Measurements from ENCODE around the gene TAF1A. TPM values are rescaled to one million over a fixed set of nuclear protein-coding genes. Genes with fewer than 3 reads are reported as not detected.

The TAF1A gene
- total and polyA plus RNA-seq, 10 of the 15 experiments (the other 5 are each of a cell fraction or from before 2014, with no cell fraction given), result 7.7 to 17.9 (median 12.0) TPM

GRCh38 chr1:222547944-222548671 is 41.6 kb downstream of the TAF1A start, which contains the start of gene HHIPL2:
TSS of gene HHIPL2 (minus strand) at chr1:222548104. CDS start at chr1:222548044, 60 bp downstream.
- no TSS peak for BruUV-seq (replicated peaks)
- SMC1A ChIA-PET (ENCODE audit: uncharacterized antibody, unreplicated experiment), result no interaction called here
- CTCF ChIA-PET, result no interaction called here
- no peaks in the 10 kb centered on the region for H4K20me1 ChIP-seq (ENCODE audit: control insufficient read depth, insufficient read depth)
- H3K79me2 ChIP-seq (ENCODE audit: control insufficient read depth, insufficient read depth, low read length), result no peaks in the 10 kb centered on the region
- WGBS (ENCODE audit: insufficient coverage, insufficient replicate concordance, low lambda C conversion rate, missing lambda C conversion rate), result 54% methylated on average over 8 of the region's 8 CpGs
- H3K27ac ChIP-seq (ENCODE audit: control insufficient read depth, insufficient read depth), result no peak within 1 kb of the TSS
- no peaks in the 10 kb centered on the region for H3K4me1 ChIP-seq (ENCODE audit: control insufficient read depth, insufficient read depth, low read length)
- intact Hi-C loops (cut with micrococcal nuclease; ENCODE audit: unreplicated experiment), result no loop called here
- no peaks in the 10 kb centered on the region for H3K9me3 ChIP-seq (replicated peaks; ENCODE audit: control insufficient read depth, insufficient read depth, low read length)
- RAD21 ChIA-PET (ENCODE audit: unreplicated experiment), result no interaction called here
- no peak within 1 kb of the TSS for H2AFZ ChIP-seq (ENCODE audit: control insufficient read depth, low read depth, low read length)
- no peak for FAIRE-seq
- H3K36me3 ChIP-seq (ENCODE audit: control insufficient read depth in 2 of 2, insufficient read depth in 2 of 2, low read length in 1 of 2), result no peaks in the 10 kb centered on the region
- no peaks in the 10 kb centered on the region for H3K27me3 ChIP-seq (replicated peaks in 1 of 2; ENCODE audit: control insufficient read depth in 2 of 2, insufficient read depth in 2 of 2, low read length in 1 of 2)
- H3K4me3 ChIP-seq, result no peak within 1 kb of the TSS
- no peak for DNase-seq (ENCODE audit: low read depth, low spot score)
- ATAC-seq, result no peak
- in situ Hi-C loops (cut with MboI), result no loop called here
- POLR2A ChIA-PET, result no interaction called here
- H3K9ac ChIP-seq (ENCODE audit: control insufficient read depth, insufficient read depth, low read length), result no peak within 1 kb of the TSS
- TF ChIP-seq BACH1 (IDR thresholded peaks at IDR 0.05; ENCODE audit: borderline replicate concordance) (no peak), HDGF (IDR thresholded peaks at IDR 0.05) (no peak), GATAD2B (conservative IDR thresholded peaks at IDR 0.05; ENCODE audit: low read depth) (no peak), CREM (IDR thresholded peaks at IDR 0.05; ENCODE audit: low read depth) (no peak), RAD21 (IDR thresholded peaks at IDR 0.05; ENCODE audit: insufficient read depth, low read depth, low read length) (no peak), IRF4 (IDR thresholded peaks at IDR 0.05; ENCODE audit: low read depth, low read length) (no peak)
- TF ChIP-seq, protein P1, sequence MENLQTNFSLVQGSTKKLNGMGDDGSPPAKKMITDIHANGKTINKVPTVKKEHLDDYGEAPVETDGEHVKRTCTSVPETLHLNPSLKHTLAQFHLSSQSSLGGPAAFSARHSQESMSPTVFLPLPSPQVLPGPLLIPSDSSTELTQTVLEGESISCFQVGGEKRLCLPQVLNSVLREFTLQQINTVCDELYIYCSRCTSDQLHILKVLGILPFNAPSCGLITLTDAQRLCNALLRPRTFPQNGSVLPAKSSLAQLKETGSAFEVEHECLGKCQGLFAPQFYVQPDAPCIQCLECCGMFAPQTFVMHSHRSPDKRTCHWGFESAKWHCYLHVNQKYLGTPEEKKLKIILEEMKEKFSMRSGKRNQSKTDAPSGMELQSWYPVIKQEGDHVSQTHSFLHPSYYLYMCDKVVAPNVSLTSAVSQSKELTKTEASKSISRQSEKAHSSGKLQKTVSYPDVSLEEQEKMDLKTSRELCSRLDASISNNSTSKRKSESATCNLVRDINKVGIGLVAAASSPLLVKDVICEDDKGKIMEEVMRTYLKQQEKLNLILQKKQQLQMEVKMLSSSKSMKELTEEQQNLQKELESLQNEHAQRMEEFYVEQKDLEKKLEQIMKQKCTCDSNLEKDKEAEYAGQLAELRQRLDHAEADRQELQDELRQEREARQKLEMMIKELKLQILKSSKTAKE (IDR thresholded peaks at IDR 0.05; ENCODE audit: low read depth, poor library complexity, severe bottlenecking), result no peak
- TF ChIP-seq, protein P2, sequence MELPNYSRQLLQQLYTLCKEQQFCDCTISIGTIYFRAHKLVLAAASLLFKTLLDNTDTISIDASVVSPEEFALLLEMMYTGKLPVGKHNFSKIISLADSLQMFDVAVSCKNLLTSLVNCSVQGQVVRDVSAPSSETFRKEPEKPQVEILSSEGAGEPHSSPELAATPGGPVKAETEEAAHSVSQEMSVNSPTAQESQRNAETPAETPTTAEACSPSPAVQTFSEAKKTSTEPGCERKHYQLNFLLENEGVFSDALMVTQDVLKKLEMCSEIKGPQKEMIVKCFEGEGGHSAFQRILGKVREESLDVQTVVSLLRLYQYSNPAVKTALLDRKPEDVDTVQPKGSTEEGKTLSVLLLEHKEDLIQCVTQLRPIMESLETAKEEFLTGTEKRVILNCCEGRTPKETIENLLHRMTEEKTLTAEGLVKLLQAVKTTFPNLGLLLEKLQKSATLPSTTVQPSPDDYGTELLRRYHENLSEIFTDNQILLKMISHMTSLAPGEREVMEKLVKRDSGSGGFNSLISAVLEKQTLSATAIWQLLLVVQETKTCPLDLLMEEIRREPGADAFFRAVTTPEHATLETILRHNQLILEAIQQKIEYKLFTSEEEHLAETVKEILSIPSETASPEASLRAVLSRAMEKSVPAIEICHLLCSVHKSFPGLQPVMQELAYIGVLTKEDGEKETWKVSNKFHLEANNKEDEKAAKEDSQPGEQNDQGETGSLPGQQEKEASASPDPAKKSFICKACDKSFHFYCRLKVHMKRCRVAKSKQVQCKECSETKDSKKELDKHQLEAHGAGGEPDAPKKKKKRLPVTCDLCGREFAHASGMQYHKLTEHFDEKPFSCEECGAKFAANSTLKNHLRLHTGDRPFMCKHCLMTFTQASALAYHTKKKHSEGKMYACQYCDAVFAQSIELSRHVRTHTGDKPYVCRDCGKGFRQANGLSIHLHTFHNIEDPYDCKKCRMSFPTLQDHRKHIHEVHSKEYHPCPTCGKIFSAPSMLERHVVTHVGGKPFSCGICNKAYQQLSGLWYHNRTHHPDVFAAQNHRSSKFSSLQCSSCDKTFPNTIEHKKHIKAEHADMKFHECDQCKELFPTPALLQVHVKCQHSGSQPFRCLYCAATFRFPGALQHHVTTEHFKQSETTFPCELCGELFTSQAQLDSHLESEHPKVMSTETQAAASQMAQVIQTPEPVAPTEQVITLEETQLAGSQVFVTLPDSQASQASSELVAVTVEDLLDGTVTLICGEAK (IDR thresholded peaks at IDR 0.05; ENCODE audit: borderline replicate concordance), result no peak
- no peak within 1 kb of the TSS for H3K4me2 ChIP-seq (ENCODE audit: control insufficient read depth, insufficient read depth)

Data from GM12878 (cell line).